HCT116 (cell line): ENCODE results near the gene RABEPK. TPM values are rescaled to one million over a fixed set of nuclear protein-coding genes. Genes with fewer than 3 reads are reported as not detected.

Experiments
- ATAC-seq: fragments of 200-7000 bp; cut with Tn5 transposase; 2 replicates; pipeline ENCODE4 v1.9.1; 2020; ENCODE audit warnings: mild to moderate bottlenecking, moderate library complexity
- BruUV-seq: library from RNA; stranded (reverse); fragments of 400-500 nt; replicated peaks from 2 replicates; lab custom pipeline; 2021; lab: Mats Ljungman, UMichigan
- CTCF ChIA-PET: fragments of 300-600 bp; sonication (Branson Sonifier 250); formaldehyde crosslinking; loops from one replicate; lab custom pipeline; 2021; ENCODE audit warnings: antibody characterized with exemption; lab: Charles Lee
- POLR2A ChIA-PET: fragments of 300-600, 350-600 bp; sonication (Branson Sonifier 250); formaldehyde crosslinking; loops from one replicate; lab custom pipeline; 2021; ENCODE audit warnings: antibody characterized with exemption; lab: Charles Lee
- RAD21 ChIA-PET, 2 experiments: fragments of 300-600 bp; sonication (Branson Sonifier 250); formaldehyde crosslinking; loops; one replicate each; lab custom pipeline; 2023; ENCODE audit warnings: low total read pairs in 2 of 2; ENCODE audit not compliant: uncharacterized antibody in 2 of 2, unreplicated experiment in 2 of 2, low non-redundant PET in 1 of 2; lab: Charles Lee
- DNase-seq: peaks from one replicate; pipeline ENCODE4 v3.0.0-alpha.2; 2010; ENCODE audit warnings: low read depth, low spot score
- H2AFZ ChIP-seq: fragments of 200-600 bp; shearing (Covaris generic), sonication (generic); 2 replicates; pipeline ENCODE4 v1.6.1; 2017; ENCODE audit warnings: low read depth, mixed run types, mixed read lengths, antibody characterized with exemption, low read length; ENCODE audit not compliant: poor library complexity, severe bottlenecking
- H3K27ac ChIP-seq: 2 replicates; pipeline ENCODE4 v1.5.1; 2012; ENCODE audit warnings: low read depth, low read length
- H3K27me3 ChIP-seq: fragments of 200-600 bp; sonication (generic); 2 replicates; pipeline ENCODE4 v1.6.1; 2016; ENCODE audit warnings: mixed run types, low read length, mixed read lengths; ENCODE audit not compliant: insufficient read depth
- H3K36me3 ChIP-seq, 2 experiments: fragments of 200-500 bp in 1 of 2; fragments of 200-600 bp in 1 of 2; sonication (Bioruptor generic) in 1 of 2; sonication (generic) in 1 of 2; 2 replicates each; pipeline versions ENCODE4 v1.5.1 to v1.6.1; 2014 to 2016; ENCODE audit warnings: low read length in 2 of 2, inconsistent platforms in 1 of 2, mixed read lengths in 1 of 2, mixed run types in 1 of 2; ENCODE audit not compliant: insufficient read depth in 2 of 2, control insufficient read depth in 1 of 2
- H3K4me1 ChIP-seq, 2 experiments: fragments of 200-600 bp in 1 of 2; sonication (generic) in 1 of 2; 2 replicates each; pipeline versions ENCODE4 v1.5.1 to v1.6.1; 2012 to 2017; ENCODE audit warnings: low read length in 2 of 2, inconsistent platforms in 1 of 2, mild to moderate bottlenecking in 1 of 2, mixed read lengths in 1 of 2, mixed run types in 1 of 2, moderate library complexity in 1 of 2; ENCODE audit not compliant: insufficient read depth in 2 of 2, control insufficient read depth in 1 of 2
- H3K4me2 ChIP-seq: fragments of 200-600 bp; sonication (generic); 2 replicates; pipeline ENCODE4 v1.6.1; 2017; ENCODE audit warnings: mixed run types, low read length, mixed read lengths
- H3K4me3 ChIP-seq, 2 experiments: fragments of 200-600 bp in 1 of 2; sonication (generic) in 1 of 2; replicated peaks in 1 of 2; 2 replicates each; pipeline ENCODE4 v1.5.1; 2011 to 2016; ENCODE audit warnings: low read length in 2 of 2, control low read depth in 1 of 2, low read depth in 1 of 2, mild to moderate bottlenecking in 1 of 2, mixed read lengths in 1 of 2, mixed run types in 1 of 2
- H3K79me2 ChIP-seq: fragments of 200-600 bp; sonication (generic); 2 replicates; pipeline ENCODE4 v1.6.1; 2017; ENCODE audit warnings: mild to moderate bottlenecking, mixed run types, low read length, moderate library complexity, mixed read lengths; ENCODE audit not compliant: insufficient read depth
- H3K9ac ChIP-seq: fragments of 200-600 bp; sonication (generic); 2 replicates; pipeline ENCODE4 v1.6.1; 2016; ENCODE audit warnings: low read length, mixed read lengths
- H3K9me2 ChIP-seq: fragments of 200-600 bp; sonication (generic), shearing (Covaris generic); 2 replicates; pipeline ENCODE4 v1.6.1; 2017; ENCODE audit warnings: mixed run types, mild to moderate bottlenecking, moderate library complexity; ENCODE audit not compliant: insufficient read depth
- H3K9me3 ChIP-seq, 2 experiments: fragments of 200-500 bp in 1 of 2; fragments of 200-600 bp in 1 of 2; sonication (Bioruptor generic) in 1 of 2; sonication (generic) in 1 of 2; 2 replicates each; pipeline ENCODE4 v1.6.1; 2014 to 2017; ENCODE audit warnings: low read length in 2 of 2, mixed read lengths in 2 of 2, inconsistent platforms in 1 of 2, low read depth in 1 of 2, mild to moderate bottlenecking in 1 of 2, mixed run types in 1 of 2, moderate library complexity in 1 of 2; ENCODE audit not compliant: control insufficient read depth in 1 of 2, insufficient read depth in 1 of 2
- H4K20me1 ChIP-seq: fragments of 200-600 bp; sonication (generic), shearing (Covaris generic); 2 replicates; pipeline ENCODE4 v1.6.1; 2017; ENCODE audit warnings: mixed run types, mild to moderate bottlenecking, moderate library complexity; ENCODE audit not compliant: insufficient read depth
- ATF3 ChIP-seq: IDR thresholded peaks from 2 replicates; pipeline ENCODE4 v1.6.1; 2012
- CTCF ChIP-seq, 3 experiments: fragments of 200-600 bp in 1 of 3; sonication (generic) in 1 of 3; IDR thresholded peaks in 2 of 3; conservative IDR thresholded peaks in 1 of 3; 2 replicates each; pipeline ENCODE4 v1.5.1; 2012 to 2017; ENCODE audit warnings: low read depth in 2 of 3, low read length in 2 of 3, antibody characterized with exemption in 1 of 3, borderline replicate concordance in 1 of 3, control low read depth in 1 of 3, mild to moderate bottlenecking in 1 of 3, mixed read lengths in 1 of 3, mixed run types in 1 of 3, moderate library complexity in 1 of 3; ENCODE audit not compliant: insufficient read depth in 1 of 3
- EGR1 ChIP-seq: IDR thresholded peaks from 2 replicates; pipeline ENCODE4 v1.6.1; 2012; ENCODE audit warnings: low read depth
- EZH2 ChIP-seq: fragments of 200-600 bp; sonication (generic); IDR thresholded peaks from 2 replicates; pipeline ENCODE4 v1.6.1; 2017; ENCODE audit warnings: antibody characterized with exemption, mixed run types
- FOSL1 ChIP-seq: IDR thresholded peaks from 2 replicates; pipeline ENCODE4 v1.6.1; 2012; ENCODE audit warnings: low read depth
- MAX ChIP-seq: IDR thresholded peaks from 2 replicates; pipeline ENCODE4 v1.6.1; 2012
- RAD21 ChIP-seq: IDR thresholded peaks from 2 replicates; pipeline ENCODE4 v1.6.1; 2012; ENCODE audit warnings: low read depth, mild to moderate bottlenecking
- REST ChIP-seq: IDR thresholded peaks from 2 replicates; pipeline ENCODE4 v1.6.1; 2012; ENCODE audit warnings: low read depth
- SRF ChIP-seq: IDR thresholded peaks from 2 replicates; pipeline ENCODE4 v1.6.1; 2012; ENCODE audit warnings: low read depth
- TCF7L2 ChIP-seq: IDR thresholded peaks from 2 replicates; pipeline ENCODE4 v1.7.0; 2011; ENCODE audit warnings: borderline replicate concordance, inconsistent platforms; ENCODE audit not compliant: insufficient read depth, insufficient read length; ENCODE audit errors: extremely low read depth
- YY1 ChIP-seq: IDR thresholded peaks from 2 replicates; pipeline ENCODE4 v1.6.1; 2011; ENCODE audit warnings: low read length, low read depth, moderate library complexity, mild to moderate bottlenecking; ENCODE audit not compliant: insufficient replicate concordance; ENCODE audit errors: extremely low read depth
- ZFX ChIP-seq: fragments of 450-650 bp; IDR thresholded peaks from 2 replicates; pipeline ENCODE4 v1.6.1; 2017
- ZNF274 ChIP-seq: fragments of 200-500 bp; sonication (Bioruptor generic); IDR thresholded peaks from 2 replicates; pipeline ENCODE4 v1.6.1; 2014; ENCODE audit warnings: mild to moderate bottlenecking, low read depth, low read length, inconsistent platforms
- intact Hi-C: fragments of 100-400 bp; cut with micrococcal nuclease; formaldehyde crosslinking; loops from 2 replicates; pipeline ENCODE4 v1.10.0; 2022
- total RNA-seq: library from RNA; stranded (reverse); gene quantifications from one replicate; pipeline ENCODE4 v1.2.1, GENCODE V29; 2021; ENCODE audit not compliant: unreplicated experiment

RABEPK gene
- total RNA-seq, 1 experiment from 2014 or later: 48.3 TPM

- H3K4me3 ChIP-seq: no peak overlapping the region
- no peaks in the 10 kb centered on the region for H3K9me2 ChIP-seq
- DNase-seq: no peak
- no peak for ATAC-seq
- H3K9ac ChIP-seq: no peak overlapping the region
- CTCF ChIA-PET: no interaction called here
- peaks cover 73% of the 10 kb centered on the region for H3K79me2 ChIP-seq
- BruUV-seq: no TSS peak
- H3K4me1 ChIP-seq: peaks cover 0 to 8% of the 10 kb centered on the region in 2 experiments; a peak in 1 of 4 replicates
- RAD21 ChIA-PET: no interaction called here
- intact Hi-C loops: no loop called here
- no peak for TF ChIP-seq REST
- TF ChIP-seq RAD21: no peak
- no peak for TF ChIP-seq EGR1
- TF ChIP-seq ZNF274: no peak
- no peak for TF ChIP-seq MAX
- no peak for TF ChIP-seq TCF7L2
- TF ChIP-seq ATF3: no peak
- TF ChIP-seq YY1: no peak
- no peak for TF ChIP-seq ZFX
- TF ChIP-seq EZH2: no peak
- no peak for TF ChIP-seq FOSL1
- TF ChIP-seq SRF: no peak
- no peak for TF ChIP-seq CTCF (IDR thresholded peaks at IDR 0.05 in 2 of 3, conservative IDR thresholded peaks at IDR 0.05 in 1 of 3; ENCODE audit: borderline replicate concordance in 1 of 3, insufficient read depth in 1 of 3, low read depth in 2 of 3, low read length in 2 of 3)
- H2AFZ ChIP-seq: no peak overlapping the region
- POLR2A ChIA-PET: no interaction called here
- H4K20me1 ChIP-seq: 0 out of 2 replicates have a peak, but pooled peaks cover 3% of the 10 kb centered on the region
- H3K27ac ChIP-seq: no peak overlapping the region
- no peaks in the 10 kb centered on the region for H3K9me3 ChIP-seq
- H3K36me3 ChIP-seq: peaks cover 2 to 3% of the 10 kb centered on the region in 2 experiments; a peak in 1 of 4 replicates
- no peak overlapping the region for H3K4me2 ChIP-seq
- no peaks in the 10 kb centered on the region for H3K27me3 ChIP-seq
These were observed 28.1 kb upstream of the RABEPK start for GRCh38 chr9:125172031-125172755.
